GM23338 (cell line): ENCODE data around the gene BFSP2. TPM values are rescaled to one million over a fixed set of nuclear protein-coding genes. Genes with fewer than 3 reads are reported as not detected.

Source experiments
- ATAC-seq: fragments of 200-7000 bp; cut with Tn5 transposase; 3 replicates; pipeline ENCODE4 v1.9.1; 2020
- DNase-seq: peaks from one replicate; pipeline ENCODE4 v3.0.0-alpha.2; 2015; ENCODE audit warnings: low spot score
- H2AFZ ChIP-seq: fragments of 200-600 bp; sonication (generic); 2 replicates; pipeline ENCODE4 v1.8.0; 2016; ENCODE audit warnings: antibody characterized with exemption, mild to moderate bottlenecking, moderate library complexity
- H3F3A ChIP-seq: fragments of 200-600 bp; sonication (generic); replicated peaks from 2 replicates; pipeline ENCODE4 v1.8.0; 2017; ENCODE audit warnings: antibody characterized with exemption, mixed run types, low read depth
- H3K27ac ChIP-seq: fragments of 200-600 bp; sonication (generic); 2 replicates; pipeline ENCODE4 v1.6.1; 2016; ENCODE audit warnings: low read depth
- H3K27me3 ChIP-seq: fragments of 200-600 bp; sonication (generic); 2 replicates; pipeline ENCODE4 v1.8.0; 2016; ENCODE audit warnings: mild to moderate bottlenecking, mixed run types, moderate library complexity; ENCODE audit not compliant: insufficient read depth
- H3K36me3 ChIP-seq: fragments of 200-600 bp; sonication (generic); 2 replicates; pipeline ENCODE4 v1.8.0; 2016; ENCODE audit warnings: mild to moderate bottlenecking; ENCODE audit not compliant: insufficient read depth
- H3K4me1 ChIP-seq: fragments of 200-600 bp; sonication (generic); 2 replicates; pipeline ENCODE4 v1.8.0; 2016; ENCODE audit warnings: mild to moderate bottlenecking, moderate library complexity; ENCODE audit not compliant: insufficient read depth
- H3K4me2 ChIP-seq: fragments of 200-600 bp; sonication (generic); 2 replicates; pipeline ENCODE4 v1.7.1; 2017; ENCODE audit warnings: mixed run types
- H3K4me3 ChIP-seq: fragments of 200-600 bp; sonication (generic); 2 replicates; pipeline ENCODE4 v1.6.1; 2016; ENCODE audit warnings: mixed run types
- H3K79me2 ChIP-seq: fragments of 200-600 bp; sonication (generic); replicated peaks from 2 replicates; pipeline ENCODE4 v1.8.0; 2017; ENCODE audit warnings: mild to moderate bottlenecking; ENCODE audit not compliant: insufficient read depth
- H3K9me2 ChIP-seq: fragments of 200-600 bp; sonication (generic); 2 replicates; pipeline ENCODE4 v1.8.0; 2017; ENCODE audit not compliant: insufficient read depth
- H4K20me1 ChIP-seq: fragments of 200-600 bp; sonication (generic); replicated peaks from 2 replicates; pipeline ENCODE4 v1.8.0; 2017; ENCODE audit warnings: mild to moderate bottlenecking; ENCODE audit not compliant: insufficient read depth
- H3K27ac Mint-ChIP-seq: 2 replicates; pipeline ENCODE4 v1.8.0; 2020; ENCODE audit warnings: inconsistent platforms, mild to moderate bottlenecking, moderate library complexity, mixed read lengths
- H3K27me3 Mint-ChIP-seq: 3 replicates; pipeline ENCODE4 v1.8.0; 2022; ENCODE audit warnings: low read depth, mild to moderate bottlenecking, moderate library complexity, mixed read lengths, inconsistent platforms; ENCODE audit not compliant: insufficient read depth, poor library complexity
- H3K36me3 Mint-ChIP-seq: 3 replicates; pipeline ENCODE4 v1.8.0; 2021; ENCODE audit warnings: low read depth, mild to moderate bottlenecking, inconsistent platforms, moderate library complexity, mixed read lengths
- H3K4me1 Mint-ChIP-seq: 3 replicates; pipeline ENCODE4 v1.8.0; 2020; ENCODE audit warnings: mild to moderate bottlenecking, inconsistent platforms, mixed read lengths
- H3K4me3 Mint-ChIP-seq: 3 replicates; pipeline ENCODE4 v1.8.0; 2021; ENCODE audit warnings: moderate library complexity, mild to moderate bottlenecking, inconsistent platforms, mixed read lengths
- H3K9me3 Mint-ChIP-seq: 3 replicates; pipeline ENCODE4 v1.8.0; 2020; ENCODE audit warnings: moderate library complexity, mild to moderate bottlenecking, inconsistent platforms, mixed read lengths
- CREB1 ChIP-seq: fragments of 250-450 bp; sonication (Bioruptor Pico); IDR thresholded peaks from 2 replicates; pipeline ENCODE4 v1.5.0; 2020; ENCODE audit warnings: low read depth, mild to moderate bottlenecking, moderate library complexity
- CTCF ChIP-seq, 2 experiments: fragments of 200-600 bp in 1 of 2; sonication (generic) in 1 of 2; conservative IDR thresholded peaks; 2 replicates each; pipeline versions ENCODE4 v1.5.1 to v1.6.1; 2016 to 2017; ENCODE audit warnings: antibody characterized with exemption in 2 of 2, low read depth in 2 of 2, mild to moderate bottlenecking in 2 of 2, moderate library complexity in 1 of 2
- ETS1 ChIP-seq: IDR thresholded peaks from 2 replicates; pipeline ENCODE4 v1.6.1; 2016; ENCODE audit warnings: antibody characterized with exemption
- EZH2 ChIP-seq: fragments of 200-600 bp; sonication (generic); IDR thresholded peaks from one replicate; pipeline ENCODE4 v1.8.0; 2017; ENCODE audit warnings: antibody characterized with exemption, mild to moderate bottlenecking, low read depth; ENCODE audit not compliant: unreplicated experiment
- EZH2phosphoT487 ChIP-seq: fragments of 200-600 bp; sonication (generic); IDR thresholded peaks from one replicate; pipeline ENCODE4 v1.8.1; 2018; ENCODE audit warnings: antibody characterized with exemption; ENCODE audit not compliant: unreplicated experiment
- JUNB ChIP-seq: IDR thresholded peaks from one replicate; pipeline ENCODE4 v1.6.1; 2016; ENCODE audit warnings: antibody characterized with exemption; ENCODE audit not compliant: unreplicated experiment
- NANOG ChIP-seq: IDR thresholded peaks from 2 replicates; pipeline ENCODE4 v1.6.1; 2016; ENCODE audit warnings: antibody characterized with exemption, borderline replicate concordance
- POLR2AphosphoS5 ChIP-seq: IDR thresholded peaks from 2 replicates; pipeline ENCODE4 v1.6.1; 2016; ENCODE audit warnings: antibody characterized with exemption, low read depth
- REST ChIP-seq: IDR thresholded peaks from one replicate; pipeline ENCODE4 v1.6.1; 2018; ENCODE audit warnings: antibody characterized with exemption; ENCODE audit not compliant: unreplicated experiment
- STAT1 ChIP-seq: IDR thresholded peaks from one replicate; pipeline ENCODE4 v1.6.1; 2016; ENCODE audit warnings: antibody characterized with exemption; ENCODE audit not compliant: unreplicated experiment
- ZNF114 ChIP-seq: fragments of 250-450 bp; sonication (Bioruptor Pico); IDR thresholded peaks from 2 replicates; pipeline ENCODE4 v1.5.0; 2020; ENCODE audit warnings: mild to moderate bottlenecking, moderate library complexity
- ZNF331 ChIP-seq: fragments of 250-450 bp; sonication (Bioruptor Pico); IDR thresholded peaks from 2 replicates; pipeline ENCODE4 v1.5.0; 2020; ENCODE audit warnings: low read depth, mild to moderate bottlenecking, moderate library complexity
- ZNF462 ChIP-seq: fragments of 250-450 bp; sonication (Bioruptor Pico); IDR thresholded peaks from 2 replicates; pipeline ENCODE4 v1.5.0; 2020; ENCODE audit warnings: mild to moderate bottlenecking, moderate library complexity
- polyA plus RNA-seq: library from polyadenylated mRNA; unstranded; fragments of >200 nt; fragmentation: Nextera tagmentation; extraction: Ambion mirVana; gene quantifications from 2 replicates; pipeline ENCODE4 v1.2.1, GENCODE V29; 2016
- total RNA-seq: library from RNA; depleted of rRNA; stranded (reverse); fragments of >200 nt; shearing (Covaris generic); gene quantifications from 2 replicates; pipeline ENCODE4 v1.2.3, GENCODE V29; 2014

The BFSP2 gene
- total and polyA plus RNA-seq, 2 experiments from 2014 or later = not detected

- TF ChIP-seq REST = no peak
- TF ChIP-seq POLR2AphosphoS5 = no peak
- TF ChIP-seq ETS1 = no peak
- no peak for TF ChIP-seq CREB1 (CRISPR knock-in tag)
- no peak for TF ChIP-seq NANOG
Measured at GRCh38 chr3:133366921-133367320, 32.9 kb upstream of the BFSP2 start (continued).

GRCh38 chr3:133367403-133367802, 32.5 kb upstream of the BFSP2 start:
- Histone ChIP-seq H4K20me1 (no peaks in the 10 kb centered on the region), H2AFZ (no peak overlapping the region), H3F3A (no peaks in the 10 kb centered on the region), H3K9me2 (no peaks in the 10 kb centered on the region), H3K27ac (no peak overlapping the region), H3K4me2 (no peak overlapping the region), H3K4me1 (no peaks in the 10 kb centered on the region), H3K36me3 (no peaks in the 10 kb centered on the region), H3K4me3 (no peak overlapping the region), H3K79me2 (no peaks in the 10 kb centered on the region), H3K27me3 (no peaks in the 10 kb centered on the region)
- Mint-ChIP-seq H3K9me3 (no peaks in the 10 kb centered on the region), H3K27ac (no peak overlapping the region), H3K36me3 (no peaks in the 10 kb centered on the region), H3K4me3 (no peak overlapping the region), H3K27me3 (no peaks in the 10 kb centered on the region), H3K4me1 (peaks cover 7% of the 10 kb centered on the region; the same call in 2 of the 3 replicates)
- ATAC-seq = no peak
- no peak for DNase-seq
- no peak for TF ChIP-seq CREB1 (CRISPR knock-in tag)
- TF ChIP-seq EZH2 = no peak
- no peak for TF ChIP-seq EZH2phosphoT487
- no peak for TF ChIP-seq CTCF (conservative IDR thresholded peaks at IDR 0.05; ENCODE audit: low read depth in 2 of 2)
- no peak for TF ChIP-seq NANOG
- TF ChIP-seq ZNF331 (CRISPR knock-in tag) = no peak
- no peak for TF ChIP-seq STAT1
- no peak for TF ChIP-seq JUNB
- no peak for TF ChIP-seq ZNF114 (CRISPR knock-in tag)
- TF ChIP-seq ZNF462 (CRISPR knock-in tag) = no peak
